Measurements from ENCODE around the gene INTS7. TPM values are rescaled to one million over a fixed set of nuclear protein-coding genes. Genes with fewer than 3 reads are reported as not detected.
"Not testable (repeated sequence)": the region's sequence is repeated elsewhere in the genome, so short reads cannot be mapped to it uniquely, and the experiment has no call there.

The INTS7 gene
- total RNA-seq, 1 donor from 2014 or later: 15.9 TPM

- DNase-seq: no peak
- no peaks in the 10 kb centered on the region for H3K9me3 ChIP-seq
- H3K4me3 ChIP-seq: no peak overlapping the region
- no peaks in the 10 kb centered on the region for H3K27me3 ChIP-seq
- H3K4me1 ChIP-seq: peaks cover 14% of the 10 kb centered on the region
- ATAC-seq: no peak
- H3K36me3 ChIP-seq: no peaks in the 10 kb centered on the region
- no peak overlapping the region for H3K27ac ChIP-seq
- intact Hi-C loops (cut with DNase I): no loop called here
- no peak for TF ChIP-seq CTCF (IDR thresholded peaks at IDR 0.05)
Measured at GRCh38 chr1:212037900-212038299, 2.5 kb upstream of the INTS7 start.

- DNase-seq (no peak), ATAC-seq (no peak)
- no peak for TF ChIP-seq CTCF (IDR thresholded peaks at IDR 0.05)
- Histone ChIP-seq H3K27ac (peak overlapping the region; percentile 3), H3K4me3 (peak overlapping the region; percentile 68), H3K27me3 (no peaks in the 10 kb centered on the region), H3K36me3 (no peaks in the 10 kb centered on the region), H3K9me3 (no peaks in the 10 kb centered on the region), H3K4me1 (peaks cover 14% of the 10 kb centered on the region)
- intact Hi-C loops (cut with DNase I): no loop called here
Measured at GRCh38 chr1:212035835-212036605, 663 bp upstream of the INTS7 start.

- TF ChIP-seq CTCF (IDR thresholded peaks at IDR 0.05): no peak
- Histone ChIP-seq H3K36me3 (no peaks in the 10 kb centered on the region), H3K9me3 (no peaks in the 10 kb centered on the region), H3K4me1 (peaks cover 14% of the 10 kb centered on the region), H3K27ac (peak overlapping the region; percentile 84), H3K4me3 (peak overlapping the region; percentile 68), H3K27me3 (no peaks in the 10 kb centered on the region)
- no peak for DNase-seq
- intact Hi-C loops (cut with DNase I): no loop called here
- peak; percentile 4 for ATAC-seq
Measured at GRCh38 chr1:212034516-212035122, 738 bp downstream of the INTS7 start.

DNA sequence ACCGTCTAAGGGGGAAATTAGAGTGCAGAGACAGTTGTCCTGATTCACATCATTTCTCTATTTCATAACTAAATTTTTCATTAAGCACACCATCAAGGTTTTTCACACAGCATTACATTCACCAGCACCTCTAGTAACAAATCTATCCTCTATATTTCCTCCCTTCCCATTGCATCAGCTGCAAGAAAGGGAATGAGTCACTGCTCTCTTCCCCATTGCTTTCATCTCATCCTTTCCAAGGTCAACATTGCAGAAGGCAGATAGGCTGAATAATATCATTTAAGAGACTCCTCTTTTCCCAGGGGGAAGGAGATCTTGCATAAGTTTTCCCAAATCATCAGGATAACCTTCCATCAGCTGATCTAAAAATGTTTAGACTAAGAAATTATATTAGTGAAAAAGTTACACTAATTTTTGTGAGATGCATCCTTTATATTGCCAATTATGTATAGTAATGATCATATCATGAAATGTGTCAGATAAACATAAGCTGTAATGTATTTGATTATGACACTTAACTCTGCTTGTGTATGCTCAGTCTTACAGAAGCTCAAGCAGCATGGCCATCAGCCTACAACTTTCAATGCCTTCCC is 4.3 kb downstream of the INTS7 start:
- intact Hi-C loops (cut with DNase I): no loop called here
- H3K36me3 ChIP-seq: no peaks in the 10 kb centered on the region
- no peak overlapping the region for H3K4me3 ChIP-seq
- no peaks in the 10 kb centered on the region for H3K27me3 ChIP-seq
- H3K27ac ChIP-seq: no peak overlapping the region
- ATAC-seq: no peak
- no peak for TF ChIP-seq CTCF (IDR thresholded peaks at IDR 0.05)
- H3K4me1 ChIP-seq: peaks cover 19% of the 10 kb centered on the region
- H3K9me3 ChIP-seq: no peaks in the 10 kb centered on the region
- no peak for DNase-seq

DNA sequence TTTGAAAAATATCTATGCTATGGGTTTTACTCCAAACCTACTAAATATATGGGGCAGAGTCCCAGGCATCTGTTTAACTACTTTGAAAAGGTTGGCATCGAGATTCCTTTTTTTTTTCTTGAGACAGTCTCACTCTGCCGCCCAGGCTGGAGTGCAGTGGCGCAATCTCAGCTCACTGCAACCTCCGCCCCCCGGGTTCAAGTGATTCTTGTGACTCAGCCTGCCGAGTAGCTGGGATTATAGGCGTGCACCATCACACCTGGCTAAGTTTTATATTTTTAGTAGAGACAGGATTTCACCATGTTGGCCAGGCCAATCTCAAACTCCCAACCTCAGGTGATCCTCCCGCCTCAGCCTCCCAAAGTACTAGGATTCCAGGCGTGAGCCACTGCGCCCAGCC is 7.6 kb downstream of the INTS7 start:
- peak; percentile 63 for ATAC-seq
- H3K4me3 ChIP-seq; H3K36me3 ChIP-seq; H3K27ac ChIP-seq; H3K9me3 ChIP-seq; intact Hi-C loops (cut with DNase I); H3K27me3 ChIP-seq; H3K4me1 ChIP-seq: not testable (repeated sequence)
- peak; percentile 83 for DNase-seq

DNA sequence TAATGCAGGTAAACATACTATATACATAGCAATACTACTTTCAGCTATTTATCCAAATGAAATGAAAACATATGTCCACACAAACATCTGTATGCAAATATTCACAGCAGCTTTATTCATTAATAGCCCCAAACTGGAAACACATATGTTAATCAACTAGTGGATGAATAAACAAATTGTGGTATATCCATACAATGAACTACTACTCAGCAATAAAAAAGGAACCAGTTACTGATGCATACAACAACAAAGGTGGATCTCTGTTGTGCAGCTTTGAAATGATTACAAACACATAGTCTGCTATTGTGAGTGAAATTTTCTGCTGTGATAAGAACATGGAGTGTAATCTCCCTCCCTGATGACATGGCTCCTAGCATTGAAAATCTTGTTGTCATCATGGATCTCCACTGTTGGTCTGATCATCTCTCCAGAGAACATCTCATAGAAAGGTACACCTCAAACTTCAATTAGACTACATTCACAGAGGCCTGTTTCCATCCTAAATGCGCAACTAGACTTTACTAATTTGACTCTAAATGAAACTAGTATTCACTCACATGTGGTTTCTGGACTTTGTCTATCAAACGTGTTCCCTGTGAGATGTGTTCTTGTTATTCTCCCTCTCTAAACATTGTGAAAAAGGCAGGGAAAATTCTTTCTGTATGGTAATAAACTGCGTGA is 10.7 kb downstream of the INTS7 start:
- no peak for DNase-seq
- H3K4me1 ChIP-seq: peaks cover 7% of the 10 kb centered on the region
- intact Hi-C loops (cut with DNase I): no loop called here
- no peaks in the 10 kb centered on the region for H3K9me3 ChIP-seq
- no peak for TF ChIP-seq CTCF (IDR thresholded peaks at IDR 0.05)
- no peak overlapping the region for H3K4me3 ChIP-seq
- no peak overlapping the region for H3K27ac ChIP-seq
- no peak for ATAC-seq
- no peaks in the 10 kb centered on the region for H3K27me3 ChIP-seq
- H3K36me3 ChIP-seq: no peaks in the 10 kb centered on the region

GRCh38 chr1:212022908-212023307 is 12.4 kb downstream of the INTS7 start:
- H3K4me1 ChIP-seq; ATAC-seq; H3K27ac ChIP-seq; DNase-seq; H3K36me3 ChIP-seq; H3K9me3 ChIP-seq; intact Hi-C loops (cut with DNase I); H3K27me3 ChIP-seq; H3K4me3 ChIP-seq: not testable (repeated sequence)

Data from upper lobe of right lung (tissue), 1 donor.